NB4 (cell line): Measurements from ENCODE around the gene GNE.

Experiments used
- DNase-seq: peaks from one replicate; pipeline ENCODE4 v3.0.0; 2010; ENCODE audit warnings: low read depth
- H3K4me3 ChIP-seq: one replicate; pipeline ENCODE4 v1.5.1; 2011; ENCODE audit warnings: mild to moderate bottlenecking, low read depth, low read length, moderate library complexity
- CTCF ChIP-seq: IDR thresholded peaks from one replicate; pipeline ENCODE4 v1.5.1; 2012; ENCODE audit warnings: low read depth, low read length
- MAX ChIP-seq: IDR thresholded peaks from 2 replicates; pipeline ENCODE4 v1.6.1; 2011; ENCODE audit warnings: low read depth, low read length
- MYC ChIP-seq: IDR thresholded peaks from 2 replicates; pipeline ENCODE4 v1.6.1; 2011; ENCODE audit warnings: low read depth, low read length
- POLR2A ChIP-seq: IDR thresholded peaks from 2 replicates; pipeline ENCODE4 v1.6.1; 2011; ENCODE audit warnings: mild to moderate bottlenecking; ENCODE audit not compliant: insufficient read length; ENCODE audit errors: extremely low read depth

The GNE gene

GRCh38 chr9:36293918-36294317 is 35.7 kb upstream of the GNE start:
- no peak for DNase-seq
- TF ChIP-seq MYC (no peak), MAX (no peak), POLR2A (no peak), CTCF (no peak)
- H3K4me3 ChIP-seq = no peak overlapping the region

GRCh38 chr9:36293171-36293570 is 34.9 kb upstream of the GNE start:
- TF ChIP-seq MAX = no peak
- no peak for TF ChIP-seq CTCF
- TF ChIP-seq MYC = no peak
- TF ChIP-seq POLR2A = no peak
- no peak for DNase-seq
- H3K4me3 ChIP-seq = no peak overlapping the region

- no peak for DNase-seq
- TF ChIP-seq MAX = no peak
- TF ChIP-seq CTCF = no peak
- TF ChIP-seq POLR2A = no peak
- TF ChIP-seq MYC = no peak
- no peak overlapping the region for H3K4me3 ChIP-seq
Observed at GRCh38 chr9:36292641-36293040, 34.4 kb upstream of the GNE start.

GRCh38 chr9:36290996-36291395 is 32.7 kb upstream of the GNE start:
- TF ChIP-seq CTCF (no peak), MYC (no peak), MAX (no peak)
- no peak overlapping the region for H3K4me3 ChIP-seq
- no peak for DNase-seq

- no peak for DNase-seq
- no peak for TF ChIP-seq MAX
- no peak overlapping the region for H3K4me3 ChIP-seq
Observed at GRCh38 chr9:36289836-36290435, 31.7 kb upstream of the GNE start.

- no peak overlapping the region for H3K4me3 ChIP-seq
- no peak for DNase-seq
- TF ChIP-seq POLR2A = no peak
- TF ChIP-seq CTCF = no peak
- no peak for TF ChIP-seq MAX
- TF ChIP-seq MYC = no peak
Observed at GRCh38 chr9:36288070-36288469, 29.8 kb upstream of the GNE start.
